IMR-90 (cell line): ENCODE data around the gene GNB1L. TPM values are rescaled to one million over a fixed set of nuclear protein-coding genes. Genes with fewer than 3 reads are reported as not detected.
A peak's percentile ranks its signal among the peaks of the same experiment; 100 is the strongest.

Experiments
- ATAC-seq: fragments of 200-7000 bp; cut with Tn5 transposase; 2 replicates; pipeline ENCODE4 v1.9.1; 2020; ENCODE audit warnings: low read depth, mild to moderate bottlenecking, moderate library complexity
- BruUV-seq: library from RNA; stranded (reverse); fragments of 400-500 nt; replicated peaks from 2 replicates; lab custom pipeline; 2021; lab: Mats Ljungman, UMichigan
- CTCF ChIA-PET: fragments of 300-600 bp; formaldehyde crosslinking; extraction: SDS; loops from one replicate; lab custom pipeline; 2021; ENCODE audit warnings: antibody characterized with exemption; lab: Yijun Ruan, JAX
- POLR2A ChIA-PET: fragments of 300-600 bp; sonication (Branson Sonifier 250); formaldehyde crosslinking; loops from one replicate; lab custom pipeline; 2022; ENCODE audit warnings: antibody characterized with exemption; ENCODE audit not compliant: unreplicated experiment; lab: Charles Lee
- DNase-seq: peaks from one replicate; pipeline ENCODE4 v3.0.0; 2013
- H2AFZ ChIP-seq: replicated peaks from 2 replicates; pipeline ENCODE3; 2013; ENCODE audit warnings: low read length, mild to moderate bottlenecking; ENCODE audit not compliant: poor library complexity
- H2AK5ac ChIP-seq: 2 replicates; pipeline ENCODE4 v1.6.1; 2013; ENCODE audit warnings: low read depth, low read length, inconsistent platforms
- H2AK9ac ChIP-seq: replicated peaks from 2 replicates; pipeline ENCODE3; 2013; ENCODE audit warnings: mild to moderate bottlenecking, low read depth, low read length, moderate library complexity; ENCODE audit not compliant: poor library complexity
- H2BK120ac ChIP-seq: 2 replicates; pipeline ENCODE4 v1.6.1; 2013; ENCODE audit warnings: low read depth, low read length, inconsistent platforms
- H2BK15ac ChIP-seq: 3 replicates; pipeline ENCODE4 v1.6.1; 2013; ENCODE audit warnings: low read depth, low read length, inconsistent platforms
- H2BK20ac ChIP-seq: 2 replicates; pipeline ENCODE4 v1.6.1; 2013; ENCODE audit warnings: low read depth, mild to moderate bottlenecking, inconsistent platforms, low read length, moderate library complexity
- H2BK5ac ChIP-seq: 2 replicates; pipeline ENCODE4 v1.6.1; 2013; ENCODE audit warnings: mild to moderate bottlenecking, low read depth, low read length, inconsistent platforms; ENCODE audit not compliant: poor library complexity, severe bottlenecking
- H3K14ac ChIP-seq: replicated peaks from 2 replicates; pipeline ENCODE4 v1.6.1; 2013; ENCODE audit warnings: low read depth, low read length, inconsistent platforms
- H3K18ac ChIP-seq: 2 replicates; pipeline ENCODE4 v1.6.1; 2013; ENCODE audit warnings: low read depth, low read length, control low read depth
- H3K23ac ChIP-seq: 2 replicates; pipeline ENCODE4 v1.6.1; 2013; ENCODE audit warnings: low read depth, low read length, inconsistent platforms
- H3K27ac ChIP-seq: 2 replicates; pipeline ENCODE4 v1.5.1; 2013; ENCODE audit warnings: mild to moderate bottlenecking, control low read depth, low read length; ENCODE audit not compliant: insufficient read depth
- H3K27me3 ChIP-seq: 2 replicates; pipeline ENCODE4 v1.6.1; 2013; ENCODE audit warnings: low read length; ENCODE audit not compliant: control insufficient read depth, insufficient read depth
- H3K36me3 ChIP-seq: 2 replicates; pipeline ENCODE4 v1.6.1; 2013; ENCODE audit warnings: low read length, mixed read lengths; ENCODE audit not compliant: control insufficient read depth, insufficient read depth
- H3K4ac ChIP-seq: 2 replicates; pipeline ENCODE4 v1.6.1; 2013; ENCODE audit warnings: low read depth, low read length, inconsistent platforms
- H3K4me1 ChIP-seq: 2 replicates; pipeline ENCODE4 v1.6.1; 2013; ENCODE audit warnings: low read length, mixed read lengths; ENCODE audit not compliant: control insufficient read depth, insufficient read depth
- H3K4me2 ChIP-seq: 2 replicates; pipeline ENCODE4 v1.6.1; 2013; ENCODE audit warnings: low read depth, mild to moderate bottlenecking, control low read depth, low read length, moderate library complexity
- H3K4me3 ChIP-seq: 2 replicates; pipeline ENCODE4 v1.5.1; 2013; ENCODE audit warnings: low read depth, mild to moderate bottlenecking, control low read depth, low read length, moderate library complexity; ENCODE audit not compliant: insufficient read depth
- H3K56ac ChIP-seq: 2 replicates; pipeline ENCODE4 v1.6.1; 2013; ENCODE audit warnings: low read length, inconsistent platforms; ENCODE audit not compliant: insufficient read depth; ENCODE audit errors: extremely low read depth
- H3K79me1 ChIP-seq, 2 experiments: 2 replicates each; pipeline ENCODE4 v1.6.1; 2013; ENCODE audit warnings: low read length in 2 of 2, inconsistent platforms in 1 of 2, low read depth in 1 of 2
- H3K9ac ChIP-seq: 2 replicates; pipeline ENCODE4 v1.6.1; 2013; ENCODE audit warnings: low read depth, low read length, control low read depth
- H3K9me1 ChIP-seq: 2 replicates; pipeline ENCODE4 v1.6.1; 2013; ENCODE audit warnings: low read length, inconsistent platforms; ENCODE audit not compliant: insufficient read depth
- H3K9me3 ChIP-seq: 2 replicates; pipeline ENCODE4 v1.6.1; 2013; ENCODE audit warnings: low read length; ENCODE audit not compliant: control insufficient read depth, insufficient read depth
- H4K20me1 ChIP-seq: 2 replicates; pipeline ENCODE4 v1.6.1; 2013; ENCODE audit warnings: low read length, inconsistent platforms; ENCODE audit not compliant: insufficient read depth
- H4K5ac ChIP-seq: 2 replicates; pipeline ENCODE4 v1.6.1; 2013; ENCODE audit warnings: mild to moderate bottlenecking, low read depth, low read length, control low read depth
- H4K8ac ChIP-seq, 2 experiments: 2 replicates each; pipeline ENCODE4 v1.6.1; 2013; ENCODE audit warnings: low read depth in 2 of 2, low read length in 2 of 2, control low read depth in 1 of 2, inconsistent platforms in 1 of 2
- H4K91ac ChIP-seq: 2 replicates; pipeline ENCODE4 v1.6.1; 2013; ENCODE audit warnings: low read depth, low read length, inconsistent platforms; ENCODE audit not compliant: insufficient read depth
- BHLHE40 ChIP-seq: fragments of 150-350 bp; IDR thresholded peaks from 2 replicates; pipeline ENCODE4 v1.6.1; 2016; ENCODE audit warnings: mild to moderate bottlenecking, low read depth, low read length
- CEBPB ChIP-seq: IDR thresholded peaks from 2 replicates; pipeline ENCODE4 v1.6.1; 2012; ENCODE audit warnings: low read depth, low read length, improper control_type of control experiment
- CTCF ChIP-seq: conservative IDR thresholded peaks from 2 replicates; pipeline ENCODE4 v1.5.1; 2012; ENCODE audit warnings: mild to moderate bottlenecking, low read depth, low read length, improper control_type of control experiment
- ELK1 ChIP-seq: fragments of 150-350 bp; IDR thresholded peaks from 2 replicates; pipeline ENCODE4 v1.6.1; 2016; ENCODE audit warnings: low read depth, mild to moderate bottlenecking, low read length, moderate library complexity, borderline replicate concordance
- FOS ChIP-seq: fragments of 150-350 bp; IDR thresholded peaks from 2 replicates; pipeline ENCODE4 v1.6.1; 2016; ENCODE audit warnings: low read depth, low read length
- MAZ ChIP-seq: IDR thresholded peaks from 2 replicates; pipeline ENCODE4 v1.6.1; 2012; ENCODE audit warnings: low read depth, mild to moderate bottlenecking, low read length, improper control_type of control experiment, moderate library complexity, borderline replicate concordance
- MXI1 ChIP-seq: IDR thresholded peaks from 2 replicates; pipeline ENCODE4 v1.6.1; 2012; ENCODE audit warnings: low read depth, mild to moderate bottlenecking, low read length, moderate library complexity, borderline replicate concordance
- POLR2A ChIP-seq: IDR thresholded peaks from 2 replicates; pipeline ENCODE4 v1.6.1; 2012; ENCODE audit warnings: mild to moderate bottlenecking, low read depth, low read length
- RAD21 ChIP-seq: IDR thresholded peaks from 2 replicates; pipeline ENCODE4 v1.6.1; 2012; ENCODE audit warnings: low read length, improper control_type of control experiment
- RCOR1 ChIP-seq: IDR thresholded peaks from 2 replicates; pipeline ENCODE4 v1.6.1; 2012; ENCODE audit warnings: mild to moderate bottlenecking, low read length, improper control_type of control experiment; ENCODE audit not compliant: insufficient replicate concordance
- RFX5 ChIP-seq: IDR thresholded peaks from 2 replicates; pipeline ENCODE4 v1.8.0; 2012; ENCODE audit warnings: low read depth, mild to moderate bottlenecking, low read length, moderate library complexity
- USF2 ChIP-seq: fragments of 150-350 bp; IDR thresholded peaks from 2 replicates; pipeline ENCODE4 v1.6.1; 2017; ENCODE audit warnings: mild to moderate bottlenecking, antibody characterized with exemption, low read length, low read depth
- WGBS, 2 experiments: methylation state at CpG; one replicate each; pipeline versions ENCODE4 v1.1.5 to v1.1.7; 2013; ENCODE audit warnings: missing lambda C conversion rate in 2 of 2; ENCODE audit not compliant: insufficient read length in 1 of 2; ENCODE audit errors: extremely low coverage in 2 of 2; 5-methylcytosine and 5-hydroxymethylcytosine counted together
- dilution Hi-C: fragments of 300-500 bp; cut with HindIII; formaldehyde crosslinking; loops from one replicate; pipeline ENCODE4 v1.14.3; 2018; ENCODE audit warnings: low sequenced_read_pairs; ENCODE audit not compliant: unreplicated experiment
- in situ Hi-C: fragments of 300-500 bp; cut with MboI; formaldehyde crosslinking; loops from 3 replicates; pipeline ENCODE4 v1.14.3; 2019; ENCODE audit warnings: low sequenced_read_pairs, inconsistent platforms, mixed read lengths
- intact Hi-C: fragments of 100-400 bp; cut with micrococcal nuclease; formaldehyde crosslinking; loops from 2 replicates; pipeline ENCODE4 v1.10.0; 2022
- polyA plus RNA-seq, 3 experiments: library from polyadenylated mRNA; depleted of rRNA; stranded (reverse); fragments of >200 nt; gene quantifications; 2 replicates each; pipeline ENCODE4 v1.2.3, GENCODE V29; 2012; ENCODE audit warnings: low replicate concordance in 1 of 3
- total RNA-seq: library from RNA; depleted of rRNA; stranded (reverse); fragments of >200 nt; gene quantifications from 2 replicates; pipeline ENCODE4 v1.2.3, GENCODE V29; 2012

Gene GNB1L
- total and polyA plus RNA-seq, 2 of the 4 experiments (the other 2 are of a cell fraction) = 2.5 to 4.4 TPM

GRCh38 chr22:19748991-19749664, 105.5 kb downstream of the GNB1L start:
- Histone ChIP-seq H2BK120ac (no peak overlapping the region), H3K14ac (no peak overlapping the region), H2AFZ (peak overlapping the region; percentile 23), H3K27ac (no peak overlapping the region), H2AK9ac (no peak overlapping the region), H2AK5ac (no peak overlapping the region; the same call in 1 of the 2 replicates), H2BK15ac (no peak overlapping the region; the same call in 2 of the 3 replicates), H3K23ac (no peak overlapping the region), H3K9me1 (peaks cover 5% of the 10 kb centered on the region), H3K4me3 (no peak overlapping the region), H3K9ac (no peak overlapping the region), H3K4ac (no peak overlapping the region; the same call in 1 of the 2 replicates), H4K8ac (no peak overlapping the region), H3K27me3 (peaks cover 31% of the 10 kb centered on the region), H2BK20ac (no peak overlapping the region), H3K9me3 (no peaks in the 10 kb centered on the region), H3K4me2 (no peak overlapping the region), H4K5ac (no peak overlapping the region), H4K91ac (no peak overlapping the region), H4K20me1 (no peaks in the 10 kb centered on the region), H3K18ac (no peak overlapping the region), H2BK5ac (no peak overlapping the region), H3K56ac (no peak overlapping the region), H3K4me1 (peaks cover 9% of the 10 kb centered on the region), H3K79me1 (no peaks in the 10 kb centered on the region), H3K36me3 (no peaks in the 10 kb centered on the region)
- no peak for TF ChIP-seq MAZ
- no peak for TF ChIP-seq USF2
- no peak for TF ChIP-seq RFX5
- no peak for TF ChIP-seq FOS
- TF ChIP-seq POLR2A = no peak
- TF ChIP-seq RAD21 = no peak
- no peak for TF ChIP-seq MXI1
- TF ChIP-seq BHLHE40 = no peak
- no peak for TF ChIP-seq CEBPB
- TF ChIP-seq CTCF = no peak
- TF ChIP-seq ELK1 = no peak
- no peak for TF ChIP-seq RCOR1
- POLR2A ChIA-PET = interaction anchor here (0.5 kb wide), 1 partner anchor 486 kb away, joined by 3 read pairs; no protein-coding TSS in a partner anchor
- DNase-seq (no peak), ATAC-seq (no peak)
- CTCF ChIA-PET = no interaction called here
- dilution Hi-C loops (no loop called here), in situ Hi-C loops (no loop called here), intact Hi-C loops (no loop called here)
- WGBS, 2 experiments = 53% methylated on average over 4 of the region's 15 CpGs; no CpG with 5 or more reads in 1 of the 2 experiments
- no TSS peak for BruUV-seq
